Nasal cavity respiratory epithelium epithelial cell of viscerocranial mucosa (primary cell): ENCODE results near the gene IGFBP1. TPM values are rescaled to one million over a fixed set of nuclear protein-coding genes. Genes with fewer than 3 reads are reported as not detected.

Experiments used
- total RNA-seq: library from RNA; depleted of rRNA; stranded (reverse); fragments of >200 nt; gene quantifications from 2 replicates; pipeline ENCODE4 v1.2.3, GENCODE V29; 2014

The IGFBP1 gene
- total RNA-seq = not detected in 2 replicates

GRCh38 chr7:45888185-45888992 lies at the start of gene IGFBP1:
TSS of gene IGFBP1 (plus strand) at chr7:45888488. CDS start at chr7:45888653, 165 bp downstream.

GRCh38 chr7:45873035-45873354 lies 15.3 kb upstream of the IGFBP1 start, which contains the start of gene CCDC201:
TSS of gene CCDC201 (minus strand) at chr7:45873082. CDS start at chr7:45873007, 75 bp downstream.

GRCh38 chr7:45920502-45921380 lies 32.5 kb downstream of the IGFBP1 start, which contains the start of gene IGFBP3:
TSS of gene IGFBP3 (minus strand) at chr7:45921272. CDS start at chr7:45921140, 132 bp downstream.

Other genes starting within 250 kb of the IGFBP1 start
- not detected in 2 replicates for gene CCDC201, start 15.4 kb upstream of the IGFBP1 start, total RNA-seq
- gene IGFBP3, start 32.8 kb downstream of the IGFBP1 start, total RNA-seq = 2.4 and 26.1 TPM in 2 replicates